Fibroblast of lung (primary cell): ENCODE measurements around the gene TENM4.

Experiments
- CTCF ChIP-seq, 2 donors: IDR thresholded peaks in 1 of 2; conservative IDR thresholded peaks in 1 of 2; 1 replicate in 1 of 2; 2 replicates in 1 of 2; pipeline ENCODE4 v1.5.1; 2011 to 2012; ENCODE audit warnings: low read length in 2 of 2, control low read depth in 1 of 2, inconsistent platforms in 1 of 2, low read depth in 1 of 2, mild to moderate bottlenecking in 1 of 2
- EZH2 ChIP-seq: IDR thresholded peaks from 2 replicates; pipeline ENCODE4 v1.5.1; 2012; ENCODE audit warnings: low read length, control low read depth, mild to moderate bottlenecking; ENCODE audit errors: missing control alignments

GRCh38 chr11:79313530-79313913, 127.3 kb downstream of the TENM4 start:
- TF ChIP-seq EZH2: no peak
- TF ChIP-seq CTCF (conservative IDR thresholded peaks at IDR 0.05 in 1 of 2, IDR thresholded peaks at IDR 0.05 in 1 of 2; ENCODE audit: low read depth in 1 of 2, low read length in 2 of 2): no peak
